Measurements from ENCODE around the gene GPR108. TPM values are rescaled to one million over a fixed set of nuclear protein-coding genes. Genes with fewer than 3 reads are reported as not detected.
A peak's percentile ranks its signal among the peaks of the same experiment; 100 is the strongest.

GPR108 gene
- total RNA-seq, 1 donor from 2014 or later, result 87.0 TPM

- no peak for TF ChIP-seq CTCF (IDR thresholded peaks at IDR 0.05)
- ATAC-seq (no peak), DNase-seq (peak; percentile 42)
- Histone ChIP-seq H3K27ac (no peak overlapping the region), H3K4me3 (no peak overlapping the region), H3K9me3 (no peaks in the 10 kb centered on the region), H3K36me3 (peaks cover 46% of the 10 kb centered on the region), H3K4me1 (no peaks in the 10 kb centered on the region), H3K27me3 (ENCODE audit: low read depth) (peaks cover 3% of the 10 kb centered on the region)
- intact Hi-C loops (cut with DNase I), result no loop called here
Observed at GRCh38 chr19:6713773-6714692, 23.3 kb downstream of the GPR108 start.

DNA sequence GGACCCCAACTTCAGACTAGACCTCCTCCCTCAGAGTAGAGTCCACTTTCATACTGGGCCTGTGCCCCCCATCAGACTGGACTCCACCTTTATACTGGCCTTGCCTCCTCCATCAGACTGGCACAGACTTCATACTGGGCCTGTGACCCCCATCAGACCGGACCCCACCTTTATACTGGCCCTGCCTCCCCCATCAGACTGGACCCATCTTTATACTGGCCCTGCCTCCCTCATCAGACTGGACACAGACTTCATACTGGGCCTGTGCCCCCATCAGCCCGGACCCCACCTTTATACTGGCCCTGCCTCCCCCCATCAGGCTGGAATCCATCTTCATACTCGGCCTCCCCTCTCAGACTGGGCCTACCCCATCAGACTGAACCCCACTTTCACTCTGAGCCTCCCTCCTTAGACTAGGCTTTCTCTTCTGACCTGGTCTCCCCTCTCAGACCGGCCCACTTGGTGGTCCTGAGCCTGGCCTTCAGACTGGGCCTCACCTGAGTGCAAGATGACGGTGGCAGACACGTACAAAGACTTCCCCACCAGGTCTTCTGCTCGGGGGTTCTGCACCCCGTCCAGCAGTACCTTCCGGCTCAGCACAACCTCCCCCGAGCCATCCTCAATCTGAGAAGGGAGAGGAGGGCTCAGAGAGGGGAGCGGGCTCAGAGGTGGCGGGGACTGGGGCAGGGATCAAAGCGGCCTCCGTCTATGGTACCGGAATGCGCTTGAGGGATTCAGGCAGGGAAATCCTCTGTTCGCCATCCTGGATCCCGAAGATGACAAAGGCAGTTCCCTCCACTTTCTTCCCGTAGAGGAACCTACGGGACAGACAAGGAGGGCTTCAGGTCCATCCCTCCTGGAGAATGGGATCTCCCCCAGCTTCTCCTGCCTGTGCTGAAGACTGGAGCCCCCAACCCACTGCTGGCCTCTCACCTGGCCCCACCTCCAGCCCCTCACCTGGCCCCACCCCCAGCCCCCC, 24.4 kb downstream of the GPR108 start:
- Histone ChIP-seq H3K36me3 (peaks cover 48% of the 10 kb centered on the region), H3K4me3 (no peak overlapping the region), H3K27me3 (ENCODE audit: low read depth) (peaks cover 3% of the 10 kb centered on the region), H3K9me3 (no peaks in the 10 kb centered on the region), H3K27ac (no peak overlapping the region), H3K4me1 (no peaks in the 10 kb centered on the region)
- ATAC-seq (no peak), DNase-seq (peak; percentile 30)
- TF ChIP-seq CTCF (IDR thresholded peaks at IDR 0.05), result no peak
- intact Hi-C loops (cut with DNase I), result no loop called here

GRCh38 chr19:6712231-6712630, 25.1 kb downstream of the GPR108 start:
- intact Hi-C loops (cut with DNase I), result no loop called here
- no peaks in the 10 kb centered on the region for H3K9me3 ChIP-seq
- TF ChIP-seq CTCF (IDR thresholded peaks at IDR 0.05), result no peak
- no peak overlapping the region for H3K27ac ChIP-seq
- peak; percentile 29 for DNase-seq
- H3K36me3 ChIP-seq, result peaks cover 49% of the 10 kb centered on the region
- no peak overlapping the region for H3K4me3 ChIP-seq
- H3K4me1 ChIP-seq, result no peaks in the 10 kb centered on the region
- peaks cover 3% of the 10 kb centered on the region for H3K27me3 ChIP-seq (ENCODE audit: low read depth)
- ATAC-seq, result peak in 1 of 2 donors; percentile 6

- ATAC-seq, result no peak
- peaks cover 46% of the 10 kb centered on the region for H3K36me3 ChIP-seq
- intact Hi-C loops (cut with DNase I), result no loop called here
Observed at GRCh38 chr19:6711605-6712004, 25.8 kb downstream of the GPR108 start.

More at GRCh38 chr19:6711605-6712004, 25.8 kb downstream of the GPR108 start:
- Histone ChIP-seq H3K4me3 (no peak overlapping the region), H3K27me3 (ENCODE audit: low read depth) (peaks cover 3% of the 10 kb centered on the region), H3K4me1 (no peaks in the 10 kb centered on the region), H3K9me3 (no peaks in the 10 kb centered on the region), H3K27ac (no peak overlapping the region)
- peak; percentile 20 for DNase-seq
- TF ChIP-seq CTCF (IDR thresholded peaks at IDR 0.05), result no peak

Measured in lower lobe of right lung (tissue), 2 donors.